Hepatocyte (in vitro differentiated cells): Measurements from ENCODE around the gene CEP89. TPM values are rescaled to one million over a fixed set of nuclear protein-coding genes. Genes with fewer than 3 reads are reported as not detected.

Source experiments
- DNase-seq: peaks from one replicate; pipeline ENCODE4 v3.0.0-alpha.2; 2016; ENCODE audit warnings: low spot score
- H2AFZ ChIP-seq: fragments of 200-600 bp; sonication (generic); 2 replicates; pipeline ENCODE4 v1.6.0; 2016; ENCODE audit warnings: antibody characterized with exemption, mild to moderate bottlenecking
- H3K27ac ChIP-seq: fragments of 200-600 bp; sonication (generic); 2 replicates; pipeline ENCODE4 v1.5.1; 2016; ENCODE audit warnings: mild to moderate bottlenecking
- H3K27me3 ChIP-seq: fragments of 200-600 bp; sonication (generic); 2 replicates; pipeline ENCODE4 v1.6.1; 2016
- H3K36me3 ChIP-seq: fragments of 200-600 bp; sonication (generic); replicated peaks from 2 replicates; pipeline ENCODE4 v1.5.1; 2016; ENCODE audit warnings: low read depth; ENCODE audit not compliant: insufficient read depth
- H3K4me1 ChIP-seq: fragments of 200-600 bp; sonication (generic); 2 replicates; pipeline ENCODE4 v1.5.1; 2016; ENCODE audit warnings: mild to moderate bottlenecking, moderate library complexity; ENCODE audit not compliant: insufficient read depth
- H3K4me2 ChIP-seq: fragments of 200-600 bp; sonication (generic); 2 replicates; pipeline ENCODE4 v1.6.0; 2016
- H3K4me3 ChIP-seq: fragments of 200-600 bp; sonication (generic); 2 replicates; pipeline ENCODE4 v1.5.1; 2016; ENCODE audit warnings: mild to moderate bottlenecking
- H3K79me2 ChIP-seq: fragments of 200-600 bp; sonication (generic); 2 replicates; pipeline ENCODE4 v1.6.0; 2017; ENCODE audit warnings: mild to moderate bottlenecking
- H3K9me2 ChIP-seq: fragments of 200-600 bp; sonication (generic); replicated peaks from 2 replicates; pipeline ENCODE4 v1.6.0; 2017; ENCODE audit warnings: mild to moderate bottlenecking; ENCODE audit not compliant: insufficient read depth
- H3K9me3 ChIP-seq: fragments of 200-600 bp; sonication (generic); 2 replicates; pipeline ENCODE4 v1.5.1; 2016; ENCODE audit warnings: low read depth, mild to moderate bottlenecking
- H4K20me1 ChIP-seq: fragments of 200-600 bp; sonication (generic); 2 replicates; pipeline ENCODE4 v1.6.0; 2016; ENCODE audit warnings: mild to moderate bottlenecking; ENCODE audit not compliant: insufficient read depth, poor library complexity, severe bottlenecking
- EZH2 ChIP-seq: fragments of 200-600 bp; sonication (generic); IDR thresholded peaks from 2 replicates; pipeline ENCODE4 v1.6.1; 2016; ENCODE audit warnings: antibody characterized with exemption, mild to moderate bottlenecking, borderline replicate concordance
- EZH2phosphoT487 ChIP-seq: fragments of 200-600 bp; sonication (generic); IDR thresholded peaks from one replicate; pipeline ENCODE4 v1.6.1; 2018; ENCODE audit warnings: antibody characterized with exemption, mild to moderate bottlenecking, low read depth, moderate library complexity; ENCODE audit not compliant: unreplicated experiment, severe bottlenecking
- WGBS: methylation state at CpG from one replicate; pipeline ENCODE4 v1.1.6; 2016; ENCODE audit warnings: low lambda C conversion rate; ENCODE audit errors: missing lambda C conversion rate; 5-methylcytosine and 5-hydroxymethylcytosine counted together
- polyA plus RNA-seq: library from polyadenylated mRNA; unstranded; fragments of >200 nt; fragmentation: Nextera tagmentation; extraction: Ambion mirVana; gene quantifications from 2 replicates; pipeline ENCODE4 v1.2.1, GENCODE V29; 2016
- total RNA-seq: library from RNA; depleted of rRNA; stranded (reverse); fragments of >200 nt; gene quantifications from 2 replicates; pipeline ENCODE4 v1.2.3, GENCODE V29; 2014
- TF ChIP-seq, protein P1 (sequence below): fragments of 200-600 bp; sonication (generic); IDR thresholded peaks from 2 replicates; pipeline ENCODE4 v1.5.1; 2016; ENCODE audit warnings: antibody characterized with exemption, mild to moderate bottlenecking; ENCODE audit not compliant: poor library complexity

CEP89 gene
- total and polyA plus RNA-seq, 2 experiments from 2014 or later: 12.1 to 16.4 TPM

GRCh38 chr19:32878988-32879387, 92.8 kb downstream of the CEP89 start:
- Histone ChIP-seq H3K4me1 (no peaks in the 10 kb centered on the region), H3K79me2 (no peaks in the 10 kb centered on the region), H3K4me2 (no peak overlapping the region), H3K4me3 (no peak overlapping the region), H3K36me3 (no peaks in the 10 kb centered on the region), H3K27me3 (no peaks in the 10 kb centered on the region), H3K9me2 (no peaks in the 10 kb centered on the region), H2AFZ (no peak overlapping the region), H3K9me3 (no peaks in the 10 kb centered on the region), H4K20me1 (no peaks in the 10 kb centered on the region), H3K27ac (no peak overlapping the region)
- DNase-seq: no peak
- TF ChIP-seq, protein P1, sequence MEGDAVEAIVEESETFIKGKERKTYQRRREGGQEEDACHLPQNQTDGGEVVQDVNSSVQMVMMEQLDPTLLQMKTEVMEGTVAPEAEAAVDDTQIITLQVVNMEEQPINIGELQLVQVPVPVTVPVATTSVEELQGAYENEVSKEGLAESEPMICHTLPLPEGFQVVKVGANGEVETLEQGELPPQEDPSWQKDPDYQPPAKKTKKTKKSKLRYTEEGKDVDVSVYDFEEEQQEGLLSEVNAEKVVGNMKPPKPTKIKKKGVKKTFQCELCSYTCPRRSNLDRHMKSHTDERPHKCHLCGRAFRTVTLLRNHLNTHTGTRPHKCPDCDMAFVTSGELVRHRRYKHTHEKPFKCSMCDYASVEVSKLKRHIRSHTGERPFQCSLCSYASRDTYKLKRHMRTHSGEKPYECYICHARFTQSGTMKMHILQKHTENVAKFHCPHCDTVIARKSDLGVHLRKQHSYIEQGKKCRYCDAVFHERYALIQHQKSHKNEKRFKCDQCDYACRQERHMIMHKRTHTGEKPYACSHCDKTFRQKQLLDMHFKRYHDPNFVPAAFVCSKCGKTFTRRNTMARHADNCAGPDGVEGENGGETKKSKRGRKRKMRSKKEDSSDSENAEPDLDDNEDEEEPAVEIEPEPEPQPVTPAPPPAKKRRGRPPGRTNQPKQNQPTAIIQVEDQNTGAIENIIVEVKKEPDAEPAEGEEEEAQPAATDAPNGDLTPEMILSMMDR: no peak
- no peak for TF ChIP-seq EZH2
- no peak for TF ChIP-seq EZH2phosphoT487
- 96% methylated on average over 12 of the region's 12 CpGs for WGBS

DNA sequence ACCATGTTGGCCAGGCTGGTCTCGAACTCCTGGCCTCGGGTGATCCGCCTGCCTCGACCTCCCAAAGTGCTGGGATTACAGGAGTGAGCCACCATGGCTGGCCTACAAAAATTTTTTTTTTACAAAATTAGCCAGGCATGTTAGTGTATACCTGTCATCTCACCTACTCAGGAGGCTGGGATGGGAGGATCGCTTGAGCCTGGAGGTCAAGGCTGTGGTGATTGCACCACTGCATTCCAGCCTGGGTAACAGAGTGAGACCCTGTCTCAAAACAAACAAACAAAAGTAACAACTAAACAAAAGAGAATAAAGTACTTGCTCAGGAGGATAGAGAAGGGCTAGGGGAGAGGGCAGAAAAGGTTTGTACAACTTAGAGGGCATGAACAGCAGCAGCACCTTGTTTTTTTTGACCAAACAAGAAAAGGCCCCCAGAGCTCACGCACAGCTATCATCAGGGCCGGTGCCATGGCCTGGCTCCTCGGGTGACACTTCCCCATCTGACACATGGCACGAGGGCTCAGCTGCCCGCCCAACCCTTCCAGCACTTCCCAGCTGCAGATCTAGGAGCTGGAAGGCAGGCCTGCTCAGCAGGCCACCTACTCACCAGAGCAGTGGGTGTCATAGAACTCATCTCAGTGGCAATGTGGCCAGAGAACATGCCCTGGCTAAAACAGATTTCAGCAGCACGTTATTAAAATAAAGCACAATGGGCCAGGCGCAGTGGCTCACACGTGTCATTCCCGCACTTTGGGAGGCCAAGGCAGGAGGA, 93.6 kb downstream of the CEP89 start:
- Histone ChIP-seq H3K27me3 (no peaks in the 10 kb centered on the region), H3K79me2 (no peaks in the 10 kb centered on the region), H3K9me2 (no peaks in the 10 kb centered on the region), H3K27ac (no peak overlapping the region), H4K20me1 (no peaks in the 10 kb centered on the region), H2AFZ (no peak overlapping the region), H3K9me3 (no peaks in the 10 kb centered on the region), H3K4me3 (no peak overlapping the region), H3K36me3 (no peaks in the 10 kb centered on the region), H3K4me1 (no peaks in the 10 kb centered on the region), H3K4me2 (no peak overlapping the region)
- TF ChIP-seq, protein P1: no peak
- TF ChIP-seq EZH2 (no peak), EZH2phosphoT487 (no peak)
- no peak for DNase-seq
- 93% methylated on average over 12 of the region's 14 CpGs for WGBS

GRCh38 chr19:32877323-32877912, 94.3 kb downstream of the CEP89 start:
- WGBS: 95% methylated on average over 9 of the region's 9 CpGs
- Histone ChIP-seq H4K20me1 (no peaks in the 10 kb centered on the region), H3K4me2 (no peak overlapping the region), H3K27ac (peak overlapping the region; percentile 31), H3K4me1 (no peaks in the 10 kb centered on the region), H3K9me3 (no peaks in the 10 kb centered on the region), H3K9me2 (no peaks in the 10 kb centered on the region), H3K36me3 (no peaks in the 10 kb centered on the region), H3K27me3 (no peaks in the 10 kb centered on the region), H3K4me3 (no peak overlapping the region), H2AFZ (no peak overlapping the region), H3K79me2 (no peaks in the 10 kb centered on the region)
- TF ChIP-seq EZH2phosphoT487 (no peak), EZH2 (no peak)
- TF ChIP-seq, protein P1: no peak
- no peak for DNase-seq
